Liver (tissue), 9 donors: ENCODE measurements around the gene SMARCC1. TPM values are rescaled to one million over a fixed set of nuclear protein-coding genes. Genes with fewer than 3 reads are reported as not detected.

Experiments used
- DNase-seq: peaks from one replicate; pipeline ENCODE4 v3.0.0-alpha.2; 2017; ENCODE audit warnings: low spot score
- H3K27ac ChIP-seq, 2 donors: one replicate each; pipeline ENCODE4 v1.7.0; 2013; ENCODE audit warnings: inconsistent platforms in 2 of 2, low read length in 2 of 2, control low read depth in 1 of 2, low read depth in 1 of 2, mild to moderate bottlenecking in 1 of 2
- H3K27me3 ChIP-seq, 4 donors: one replicate each; pipeline versions ENCODE4 v1.6.1 to v1.7.0; 2013; ENCODE audit warnings: low read length in 3 of 4, inconsistent platforms in 1 of 4, mild to moderate bottlenecking in 1 of 4, moderate library complexity in 1 of 4; ENCODE audit not compliant: control insufficient read depth in 4 of 4, insufficient read depth in 4 of 4
- H3K36me3 ChIP-seq, 4 donors: one replicate each; pipeline versions ENCODE4 v1.6.1 to v1.7.0; 2013; ENCODE audit warnings: low read length in 3 of 4, mild to moderate bottlenecking in 3 of 4, low read depth in 1 of 4, moderate library complexity in 1 of 4; ENCODE audit not compliant: control insufficient read depth in 4 of 4, insufficient read depth in 3 of 4
- H3K4me1 ChIP-seq, 4 donors: one replicate each; pipeline versions ENCODE4 v1.6.1 to v1.7.0; 2013; ENCODE audit warnings: low read length in 3 of 4, mild to moderate bottlenecking in 3 of 4, moderate library complexity in 1 of 4; ENCODE audit not compliant: control insufficient read depth in 4 of 4, insufficient read depth in 4 of 4
- H3K4me3 ChIP-seq, 3 donors: one replicate each; pipeline versions ENCODE4 v1.6.1 to v1.7.0; 2013; ENCODE audit warnings: low read length in 3 of 3, control low read depth in 1 of 3, low read depth in 1 of 3, mild to moderate bottlenecking in 1 of 3
- H3K9ac ChIP-seq, 2 donors: one replicate each; pipeline ENCODE4 v1.7.0; 2013; ENCODE audit warnings: low read length in 2 of 2, mild to moderate bottlenecking in 2 of 2, moderate library complexity in 2 of 2, control low read depth in 1 of 2, low read depth in 1 of 2
- H3K9me3 ChIP-seq, 4 donors: one replicate each; pipeline versions ENCODE4 v1.6.1 to v1.7.0; 2013; ENCODE audit warnings: low read length in 3 of 4; ENCODE audit not compliant: control insufficient read depth in 4 of 4
- EGR1 ChIP-seq, 2 donors: IDR thresholded peaks; 2 replicates each; pipeline ENCODE4 v1.6.1; 2016 to 2018; ENCODE audit warnings: antibody characterized with exemption in 2 of 2, low read depth in 2 of 2
- FOXA1 ChIP-seq: IDR thresholded peaks from 2 replicates; pipeline ENCODE4 v1.6.1; 2016; ENCODE audit warnings: antibody characterized with exemption
- FOXA2 ChIP-seq: IDR thresholded peaks from 2 replicates; pipeline ENCODE4 v1.6.1; 2016; ENCODE audit warnings: antibody characterized with exemption
- GABPA ChIP-seq, 2 donors: IDR thresholded peaks in 1 of 2; conservative IDR thresholded peaks in 1 of 2; 2 replicates each; pipeline ENCODE4 v1.6.1; 2016; ENCODE audit warnings: antibody characterized with exemption in 2 of 2, mild to moderate bottlenecking in 1 of 2, moderate library complexity in 1 of 2
- HNF4A ChIP-seq, 2 donors: conservative IDR thresholded peaks; 2 replicates each; pipeline ENCODE4 v1.6.1; 2016; ENCODE audit warnings: antibody characterized with exemption in 2 of 2, mild to moderate bottlenecking in 2 of 2
- HNF4G ChIP-seq: IDR thresholded peaks from 2 replicates; pipeline ENCODE4 v1.6.1; 2016; ENCODE audit warnings: antibody characterized with exemption
- JUND ChIP-seq, 2 donors: IDR thresholded peaks; 2 replicates each; pipeline ENCODE4 v1.6.1; 2016; ENCODE audit warnings: antibody characterized with exemption in 2 of 2
- NR2F2 ChIP-seq: IDR thresholded peaks from 2 replicates; pipeline ENCODE4 v1.6.1; 2016; ENCODE audit warnings: antibody characterized with exemption
- RAD21 ChIP-seq, 2 donors: IDR thresholded peaks; 2 replicates each; pipeline ENCODE4 v1.6.1; 2016; ENCODE audit warnings: antibody characterized with exemption in 2 of 2, mild to moderate bottlenecking in 2 of 2
- RXRA ChIP-seq, 2 donors: IDR thresholded peaks; 2 replicates each; pipeline ENCODE4 v1.6.1; 2017 to 2018; ENCODE audit warnings: antibody characterized with exemption in 2 of 2, mild to moderate bottlenecking in 1 of 2
- SP1 ChIP-seq: IDR thresholded peaks from 2 replicates; pipeline ENCODE4 v1.6.1; 2018; ENCODE audit warnings: antibody characterized with exemption, mild to moderate bottlenecking
- TAF1 ChIP-seq: conservative IDR thresholded peaks from 2 replicates; pipeline ENCODE4 v1.6.1; 2016; ENCODE audit warnings: antibody characterized with exemption, mild to moderate bottlenecking
- YY1 ChIP-seq: IDR thresholded peaks from 2 replicates; pipeline ENCODE4 v1.6.1; 2016; ENCODE audit warnings: antibody characterized with exemption, mild to moderate bottlenecking
- WGBS: extraction: QIAGEN DNeasy Blood & Tissue Kit; methylation state at CpG from one replicate; pipeline ENCODE4 v1.1.7; 2013; 5-methylcytosine and 5-hydroxymethylcytosine counted together
- polyA plus RNA-seq, 2 donors: library from polyadenylated mRNA; stranded (reverse) in 1 of 2; unstranded in 1 of 2; fragments of 200-250 nt in 1 of 2; fragments of >200 nt in 1 of 2; fragmentation: Nextera tagmentation in 1 of 2; extraction: Ambion mirVana in 1 of 2; gene quantifications; one replicate each; pipeline versions ENCODE4 v1.2.1 to v1.2.3, GENCODE V29; 2013 to 2015
- total RNA-seq, 2 donors: library from RNA; depleted of rRNA; stranded (reverse); fragments of >200 nt; gene quantifications; one replicate each; pipeline ENCODE4 v1.2.3, GENCODE V29; 2014
- TF ChIP-seq, protein P1 (sequence below): IDR thresholded peaks from 2 replicates; pipeline ENCODE4 v1.6.1; 2016; ENCODE audit warnings: antibody characterized with exemption
- TF ChIP-seq, protein P2 (sequence below): IDR thresholded peaks from 2 replicates; pipeline ENCODE4 v1.6.1; 2016; ENCODE audit warnings: antibody characterized with exemption
- TF ChIP-seq, protein P3 (sequence below): fragments of 150-350 bp; IDR thresholded peaks from 2 replicates; pipeline ENCODE4 v1.5.1; 2017; ENCODE audit warnings: improper control_type of control experiment, low read depth, low read length; ENCODE audit not compliant: missing input control
- TF ChIP-seq, protein P4 (sequence below): IDR thresholded peaks from 2 replicates; pipeline ENCODE4 v1.6.1; 2016; ENCODE audit warnings: antibody characterized with exemption
- TF ChIP-seq, protein P5 (sequence below): IDR thresholded peaks from 2 replicates; pipeline ENCODE4 v1.6.1; 2016; ENCODE audit warnings: antibody characterized with exemption, mild to moderate bottlenecking
- donor health status: healthy.
- donor health status: healthy.
- donor health status: healthy.
- donor health status: healthy.
- donor health status: healthy.

The SMARCC1 gene
- total and polyA plus RNA-seq, 4 donors, result 6.6 to 19.8 (median 12.6) TPM

DNA sequence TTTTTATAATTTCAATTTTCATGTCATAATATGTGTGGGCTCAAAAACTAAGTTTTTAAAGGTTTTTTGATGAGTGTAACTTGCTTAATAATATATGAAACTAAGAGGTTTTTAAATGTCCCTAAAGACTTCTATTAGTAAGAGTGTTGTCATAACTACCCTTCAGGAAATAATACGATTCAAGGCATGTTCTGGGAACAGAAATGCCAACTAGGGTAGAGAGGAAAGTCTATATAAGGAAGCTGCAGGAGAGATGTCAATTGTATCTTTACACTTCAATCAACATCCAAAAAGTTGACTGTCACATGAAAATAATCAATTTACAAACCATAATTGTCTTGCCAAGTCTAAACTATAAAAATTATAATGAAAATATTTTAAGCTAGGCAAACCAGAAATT lies 76.3 kb downstream of the SMARCC1 start:
- H3K9me3 ChIP-seq, result no peaks in the 10 kb centered on the region
- no peaks in the 10 kb centered on the region for H3K4me1 ChIP-seq
- H3K27ac ChIP-seq, result no peak overlapping the region
- H3K36me3 ChIP-seq, result peaks cover 9 to 55% (median 41%) of the 10 kb centered on the region in 4 donors
- DNase-seq, result no peak
- no peak overlapping the region for H3K9ac ChIP-seq
- H3K4me3 ChIP-seq, result no peak overlapping the region
- WGBS, result 78% methylated on average over 1 of the region's 1 CpG
- TF ChIP-seq HNF4G (no peak), NR2F2 (no peak), RXRA (IDR thresholded peaks at IDR 0.05) (no peak), RAD21 (IDR thresholded peaks at IDR 0.05) (no peak), FOXA2 (no peak), HNF4A (conservative IDR thresholded peaks at IDR 0.05) (no peak), FOXA1 (no peak), YY1 (no peak), GABPA (IDR thresholded peaks at IDR 0.05 in 1 of 2, conservative IDR thresholded peaks at IDR 0.05 in 1 of 2) (no peak), TAF1 (no peak)
- TF ChIP-seq, protein P1, sequence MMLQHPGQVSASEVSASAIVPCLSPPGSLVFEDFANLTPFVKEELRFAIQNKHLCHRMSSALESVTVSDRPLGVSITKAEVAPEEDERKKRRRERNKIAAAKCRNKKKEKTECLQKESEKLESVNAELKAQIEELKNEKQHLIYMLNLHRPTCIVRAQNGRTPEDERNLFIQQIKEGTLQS, result no peak
- TF ChIP-seq, protein P2, sequence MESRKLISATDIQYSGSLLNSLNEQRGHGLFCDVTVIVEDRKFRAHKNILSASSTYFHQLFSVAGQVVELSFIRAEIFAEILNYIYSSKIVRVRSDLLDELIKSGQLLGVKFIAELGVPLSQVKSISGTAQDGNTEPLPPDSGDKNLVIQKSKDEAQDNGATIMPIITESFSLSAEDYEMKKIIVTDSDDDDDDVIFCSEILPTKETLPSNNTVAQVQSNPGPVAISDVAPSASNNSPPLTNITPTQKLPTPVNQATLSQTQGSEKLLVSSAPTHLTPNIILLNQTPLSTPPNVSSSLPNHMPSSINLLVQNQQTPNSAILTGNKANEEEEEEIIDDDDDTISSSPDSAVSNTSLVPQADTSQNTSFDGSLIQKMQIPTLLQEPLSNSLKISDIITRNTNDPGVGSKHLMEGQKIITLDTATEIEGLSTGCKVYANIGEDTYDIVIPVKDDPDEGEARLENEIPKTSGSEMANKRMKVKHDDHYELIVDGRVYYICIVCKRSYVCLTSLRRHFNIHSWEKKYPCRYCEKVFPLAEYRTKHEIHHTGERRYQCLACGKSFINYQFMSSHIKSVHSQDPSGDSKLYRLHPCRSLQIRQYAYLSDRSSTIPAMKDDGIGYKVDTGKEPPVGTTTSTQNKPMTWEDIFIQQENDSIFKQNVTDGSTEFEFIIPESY, result no peak
- TF ChIP-seq, protein P3, sequence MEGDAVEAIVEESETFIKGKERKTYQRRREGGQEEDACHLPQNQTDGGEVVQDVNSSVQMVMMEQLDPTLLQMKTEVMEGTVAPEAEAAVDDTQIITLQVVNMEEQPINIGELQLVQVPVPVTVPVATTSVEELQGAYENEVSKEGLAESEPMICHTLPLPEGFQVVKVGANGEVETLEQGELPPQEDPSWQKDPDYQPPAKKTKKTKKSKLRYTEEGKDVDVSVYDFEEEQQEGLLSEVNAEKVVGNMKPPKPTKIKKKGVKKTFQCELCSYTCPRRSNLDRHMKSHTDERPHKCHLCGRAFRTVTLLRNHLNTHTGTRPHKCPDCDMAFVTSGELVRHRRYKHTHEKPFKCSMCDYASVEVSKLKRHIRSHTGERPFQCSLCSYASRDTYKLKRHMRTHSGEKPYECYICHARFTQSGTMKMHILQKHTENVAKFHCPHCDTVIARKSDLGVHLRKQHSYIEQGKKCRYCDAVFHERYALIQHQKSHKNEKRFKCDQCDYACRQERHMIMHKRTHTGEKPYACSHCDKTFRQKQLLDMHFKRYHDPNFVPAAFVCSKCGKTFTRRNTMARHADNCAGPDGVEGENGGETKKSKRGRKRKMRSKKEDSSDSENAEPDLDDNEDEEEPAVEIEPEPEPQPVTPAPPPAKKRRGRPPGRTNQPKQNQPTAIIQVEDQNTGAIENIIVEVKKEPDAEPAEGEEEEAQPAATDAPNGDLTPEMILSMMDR, result no peak
- no peaks in the 10 kb centered on the region for H3K27me3 ChIP-seq

DNA sequence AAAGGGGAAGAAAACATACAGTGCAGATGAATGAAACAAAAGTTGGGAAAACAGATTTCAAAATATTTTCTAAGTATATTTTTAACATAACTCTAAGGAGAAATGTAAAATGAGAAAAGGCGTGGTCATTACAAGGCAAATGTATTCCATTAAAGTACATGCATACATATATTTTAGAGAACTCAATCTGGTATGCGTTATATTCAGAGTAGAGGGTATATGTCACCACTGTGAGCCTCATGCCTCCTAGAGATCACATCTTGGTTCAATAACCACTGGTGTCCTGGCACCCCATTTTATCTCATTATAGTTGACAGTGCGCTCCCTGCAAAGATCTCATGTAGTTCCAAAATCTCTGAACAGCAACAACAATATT lies 77.5 kb downstream of the SMARCC1 start:
- H3K4me3 ChIP-seq, result no peak overlapping the region
- no peak overlapping the region for H3K27ac ChIP-seq
- H3K27me3 ChIP-seq, result no peaks in the 10 kb centered on the region
- no peaks in the 10 kb centered on the region for H3K9me3 ChIP-seq
- H3K9ac ChIP-seq, result no peak overlapping the region
- no peaks in the 10 kb centered on the region for H3K4me1 ChIP-seq
- no peak for TF ChIP-seq GABPA (IDR thresholded peaks at IDR 0.05 in 1 of 2, conservative IDR thresholded peaks at IDR 0.05 in 1 of 2)
- DNase-seq, result no peak
- peaks cover 8 to 48% (median 36%) of the 10 kb centered on the region in 4 donors for H3K36me3 ChIP-seq
- WGBS, result 92% methylated on average over 3 of the region's 3 CpGs

DNA sequence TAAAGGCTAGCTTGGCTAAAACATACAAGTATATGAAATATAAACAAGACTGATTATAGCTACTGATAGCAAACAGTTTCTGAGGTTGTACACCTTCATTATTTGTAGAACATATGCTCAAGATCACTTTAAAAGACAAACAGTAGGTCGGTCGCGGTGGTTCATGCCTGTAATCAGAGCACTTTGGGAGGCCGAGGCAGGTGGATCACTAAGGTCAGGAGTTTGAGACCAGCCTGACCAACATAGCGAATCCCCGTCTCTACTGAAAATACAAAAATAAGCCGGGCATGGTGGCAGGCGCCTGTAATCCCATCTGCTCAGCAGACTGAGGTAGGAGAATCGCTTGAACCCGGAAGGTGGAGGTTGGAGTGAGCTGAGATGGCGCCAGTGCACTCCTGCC lies 80.3 kb downstream of the SMARCC1 start:
- 98% methylated on average over 11 of the region's 11 CpGs for WGBS
- no peak for DNase-seq
- Histone ChIP-seq H3K27ac (no peak overlapping the region), H3K4me3 (no peak overlapping the region), H3K9ac (no peak overlapping the region), H3K36me3 (peaks cover 5 to 41% (median 32%) of the 10 kb centered on the region in 4 donors), H3K9me3 (no peaks in the 10 kb centered on the region), H3K4me1 (no peaks in the 10 kb centered on the region), H3K27me3 (no peaks in the 10 kb centered on the region)
- TF ChIP-seq JUND (IDR thresholded peaks at IDR 0.05) (no peak), HNF4G (no peak), NR2F2 (no peak), FOXA2 (no peak), SP1 (no peak), YY1 (no peak), TAF1 (no peak), RAD21 (IDR thresholded peaks at IDR 0.05) (no peak), EGR1 (IDR thresholded peaks at IDR 0.05; ENCODE audit: low read depth in 2 of 2) (no peak), RXRA (IDR thresholded peaks at IDR 0.05) (no peak), FOXA1 (no peak)
- TF ChIP-seq, protein P4, sequence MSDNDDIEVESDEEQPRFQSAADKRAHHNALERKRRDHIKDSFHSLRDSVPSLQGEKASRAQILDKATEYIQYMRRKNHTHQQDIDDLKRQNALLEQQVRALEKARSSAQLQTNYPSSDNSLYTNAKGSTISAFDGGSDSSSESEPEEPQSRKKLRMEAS, result no peak
- TF ChIP-seq, protein P3, result no peak
- TF ChIP-seq, protein P5, sequence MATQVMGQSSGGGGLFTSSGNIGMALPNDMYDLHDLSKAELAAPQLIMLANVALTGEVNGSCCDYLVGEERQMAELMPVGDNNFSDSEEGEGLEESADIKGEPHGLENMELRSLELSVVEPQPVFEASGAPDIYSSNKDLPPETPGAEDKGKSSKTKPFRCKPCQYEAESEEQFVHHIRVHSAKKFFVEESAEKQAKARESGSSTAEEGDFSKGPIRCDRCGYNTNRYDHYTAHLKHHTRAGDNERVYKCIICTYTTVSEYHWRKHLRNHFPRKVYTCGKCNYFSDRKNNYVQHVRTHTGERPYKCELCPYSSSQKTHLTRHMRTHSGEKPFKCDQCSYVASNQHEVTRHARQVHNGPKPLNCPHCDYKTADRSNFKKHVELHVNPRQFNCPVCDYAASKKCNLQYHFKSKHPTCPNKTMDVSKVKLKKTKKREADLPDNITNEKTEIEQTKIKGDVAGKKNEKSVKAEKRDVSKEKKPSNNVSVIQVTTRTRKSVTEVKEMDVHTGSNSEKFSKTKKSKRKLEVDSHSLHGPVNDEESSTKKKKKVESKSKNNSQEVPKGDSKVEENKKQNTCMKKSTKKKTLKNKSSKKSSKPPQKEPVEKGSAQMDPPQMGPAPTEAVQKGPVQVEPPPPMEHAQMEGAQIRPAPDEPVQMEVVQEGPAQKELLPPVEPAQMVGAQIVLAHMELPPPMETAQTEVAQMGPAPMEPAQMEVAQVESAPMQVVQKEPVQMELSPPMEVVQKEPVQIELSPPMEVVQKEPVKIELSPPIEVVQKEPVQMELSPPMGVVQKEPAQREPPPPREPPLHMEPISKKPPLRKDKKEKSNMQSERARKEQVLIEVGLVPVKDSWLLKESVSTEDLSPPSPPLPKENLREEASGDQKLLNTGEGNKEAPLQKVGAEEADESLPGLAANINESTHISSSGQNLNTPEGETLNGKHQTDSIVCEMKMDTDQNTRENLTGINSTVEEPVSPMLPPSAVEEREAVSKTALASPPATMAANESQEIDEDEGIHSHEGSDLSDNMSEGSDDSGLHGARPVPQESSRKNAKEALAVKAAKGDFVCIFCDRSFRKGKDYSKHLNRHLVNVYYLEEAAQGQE, result no peak
